HEK293 (cell line): ENCODE measurements around the gene RIPOR3.

Source experiments
- CTCF ChIA-PET: fragments of 350-600 bp; formaldehyde crosslinking; extraction: SDS; loops from one replicate; lab custom pipeline; 2021; ENCODE audit warnings: antibody characterized with exemption; lab: Yijun Ruan, JAX
- POLR2A ChIA-PET: fragments of 300-600 bp; formaldehyde crosslinking; extraction: SDS; loops from one replicate; lab custom pipeline; 2020; ENCODE audit warnings: antibody characterized with exemption, inconsistent platforms; lab: Yijun Ruan, JAX
- H3K27ac ChIP-seq: fragments of 200-500 bp; sonication (Bioruptor generic); 2 replicates; pipeline ENCODE4 v1.5.1; 2014; ENCODE audit warnings: low read depth, low read length, control low read depth, inconsistent platforms; ENCODE audit errors: extremely low read depth
- H3K36me3 ChIP-seq, 2 experiments: fragments of 200-500 bp in 1 of 2; sonication (Bioruptor generic) in 1 of 2; 1 replicate in 1 of 2; 2 replicates in 1 of 2; pipeline ENCODE4 v1.5.1; 2014 to 2017; ENCODE audit warnings: inconsistent platforms in 2 of 2, low read length in 2 of 2; ENCODE audit not compliant: control insufficient read depth in 2 of 2, insufficient read depth in 1 of 2
- H3K4me1 ChIP-seq: fragments of 200-500 bp; sonication (Bioruptor generic); 2 replicates; pipeline ENCODE4 v1.5.1; 2014; ENCODE audit warnings: mild to moderate bottlenecking, low read length, inconsistent platforms; ENCODE audit not compliant: control insufficient read depth, insufficient read depth
- H3K4me3 ChIP-seq: 2 replicates; pipeline ENCODE4 v1.5.1; 2011; ENCODE audit warnings: low read depth, mild to moderate bottlenecking, control low read depth, low read length, moderate library complexity
- H3K9me3 ChIP-seq: fragments of 200-500 bp; sonication (Bioruptor generic); 2 replicates; pipeline ENCODE4 v1.5.1; 2014; ENCODE audit warnings: low read depth, low read length, inconsistent platforms; ENCODE audit not compliant: control insufficient read depth, insufficient read depth
- GLI4 ChIP-seq: fragments of 450-650 bp; formaldehyde crosslinking; IDR thresholded peaks from 2 replicates; pipeline ENCODE4 v1.5.1; 2016; ENCODE audit warnings: missing biosample characterization, missing genetic modification characterization
- KLF8 ChIP-seq: fragments of 450-650 bp; formaldehyde crosslinking; IDR thresholded peaks from 2 replicates; pipeline ENCODE4 v1.5.1; 2016; ENCODE audit warnings: missing biosample characterization, missing genetic modification characterization
- PRDM1 ChIP-seq: fragments of 450-650 bp; formaldehyde crosslinking; IDR thresholded peaks from 2 replicates; pipeline ENCODE4; 2016; ENCODE audit warnings: missing biosample characterization, missing genetic modification characterization
- SCRT2 ChIP-seq: fragments of 450-650 bp; formaldehyde crosslinking; IDR thresholded peaks from 2 replicates; pipeline ENCODE4 v1.5.1; 2016; ENCODE audit warnings: missing biosample characterization, missing genetic modification characterization
- SP7 ChIP-seq: fragments of 450-650 bp; formaldehyde crosslinking; IDR thresholded peaks from 2 replicates; pipeline ENCODE4 v1.5.1; 2016; ENCODE audit warnings: missing biosample characterization, missing genetic modification characterization
- ZNF133 ChIP-seq: fragments of 450-650 bp; formaldehyde crosslinking; IDR thresholded peaks from 2 replicates; pipeline ENCODE4 v1.5.1; 2016; ENCODE audit warnings: missing biosample characterization, missing genetic modification characterization
- ZNF211 ChIP-seq: fragments of 450-650 bp; formaldehyde crosslinking; IDR thresholded peaks from 2 replicates; pipeline ENCODE4 v1.5.1; 2016; ENCODE audit warnings: low read depth, missing biosample characterization, missing genetic modification characterization
- ZNF23 ChIP-seq: fragments of 450-650 bp; formaldehyde crosslinking; IDR thresholded peaks from 2 replicates; pipeline ENCODE4 v1.5.1; 2016; ENCODE audit warnings: missing biosample characterization, missing genetic modification characterization, borderline replicate concordance
- ZNF292 ChIP-seq: fragments of 450-650 bp; formaldehyde crosslinking; IDR thresholded peaks from 2 replicates; pipeline ENCODE4 v1.5.1; 2016; ENCODE audit warnings: low read depth, missing biosample characterization, missing genetic modification characterization, borderline replicate concordance
- ZNF302 ChIP-seq: fragments of 450-650 bp; formaldehyde crosslinking; IDR thresholded peaks from 2 replicates; pipeline ENCODE4 v1.5.1; 2016; ENCODE audit warnings: missing biosample characterization, missing genetic modification characterization, low read depth
- ZNF37A ChIP-seq: fragments of 450-650 bp; IDR thresholded peaks from 2 replicates; pipeline ENCODE4 v1.5.1; 2018; ENCODE audit warnings: missing biosample characterization, missing genetic modification characterization
- ZNF433 ChIP-seq: fragments of 450-650 bp; formaldehyde crosslinking; IDR thresholded peaks from 2 replicates; pipeline ENCODE4 v1.5.1; 2016; ENCODE audit warnings: missing biosample characterization, missing genetic modification characterization, low read depth
- ZNF530 ChIP-seq: fragments of 450-650 bp; formaldehyde crosslinking; IDR thresholded peaks from 2 replicates; pipeline ENCODE4 v1.5.1; 2016; ENCODE audit warnings: low read depth, missing biosample characterization, missing genetic modification characterization
- ZNF548 ChIP-seq: fragments of 450-650 bp; formaldehyde crosslinking; IDR thresholded peaks from 2 replicates; pipeline ENCODE4 v1.5.1; 2016; ENCODE audit warnings: missing biosample characterization, missing genetic modification characterization
- ZNF549 ChIP-seq: fragments of 450-650 bp; IDR thresholded peaks from 2 replicates; pipeline ENCODE4 v1.5.1; 2018; ENCODE audit warnings: missing biosample characterization, missing genetic modification characterization, mild to moderate bottlenecking, inconsistent platforms, moderate library complexity
- ZNF560 ChIP-seq: fragments of 450-650 bp; formaldehyde crosslinking; IDR thresholded peaks from 2 replicates; pipeline ENCODE4 v1.5.1; 2017; ENCODE audit warnings: missing biosample characterization, missing genetic modification characterization, borderline replicate concordance
- ZNF621 ChIP-seq: fragments of 450-650 bp; formaldehyde crosslinking; IDR thresholded peaks from 2 replicates; pipeline ENCODE4 v1.5.1; 2017; ENCODE audit warnings: missing biosample characterization, missing genetic modification characterization
- TF ChIP-seq, protein P1 (sequence below): fragments of 450-650 bp; formaldehyde crosslinking; IDR thresholded peaks from 2 replicates; pipeline ENCODE4 v1.5.1; 2016; ENCODE audit warnings: missing biosample characterization, missing genetic modification characterization
- TF ChIP-seq, protein P2 (sequence below): fragments of 450-650 bp; formaldehyde crosslinking; conservative IDR thresholded peaks from 2 replicates; pipeline ENCODE4 v1.5.1; 2016; ENCODE audit warnings: low read depth, missing biosample characterization, missing genetic modification characterization
- TF ChIP-seq, protein P3 (sequence below): fragments of 450-650 bp; formaldehyde crosslinking; IDR thresholded peaks from 2 replicates; pipeline ENCODE4 v1.5.1; 2016; ENCODE audit warnings: missing biosample characterization, missing genetic modification characterization

RIPOR3 gene

DNA sequence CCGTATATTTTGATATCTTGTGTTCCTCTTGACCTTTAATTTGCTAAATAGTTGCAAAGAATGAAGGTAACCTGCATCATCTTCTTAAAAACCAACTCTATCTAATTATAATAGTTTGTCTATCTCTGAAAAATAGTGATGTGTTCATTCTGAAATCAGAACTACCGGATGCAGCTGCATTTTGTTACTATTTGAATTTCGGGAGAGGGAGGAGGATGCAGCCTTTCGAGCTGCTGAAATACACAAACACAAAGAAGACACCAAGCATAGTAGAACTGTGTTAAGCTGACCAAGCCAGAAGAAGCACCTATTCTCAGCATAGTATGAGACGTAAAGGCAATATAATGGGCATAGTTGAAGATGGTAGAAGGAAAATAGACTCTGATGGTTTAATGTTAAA is 148.0 kb downstream of the RIPOR3 start (continued):
- TF ChIP-seq, protein P1, sequence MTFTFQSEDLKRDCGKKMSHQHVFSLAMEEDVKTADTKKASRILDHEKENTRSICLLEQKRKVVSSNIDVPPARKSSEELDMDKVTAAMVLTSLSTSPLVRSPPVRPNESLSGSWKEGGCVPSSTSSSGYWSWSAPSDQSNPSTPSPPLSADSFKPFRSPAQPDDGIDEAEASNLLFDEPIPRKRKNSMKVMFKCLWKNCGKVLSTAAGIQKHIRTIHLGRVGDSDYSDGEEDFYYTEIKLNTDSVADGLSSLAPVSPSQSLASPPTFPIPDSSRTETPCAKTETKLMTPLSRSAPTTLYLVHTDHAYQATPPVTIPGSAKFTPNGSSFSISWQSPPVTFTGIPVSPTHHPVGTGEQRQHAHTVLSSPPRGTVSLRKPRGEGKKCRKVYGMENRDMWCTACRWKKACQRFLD (tag by site-specific recombination) = no peak

DNA sequence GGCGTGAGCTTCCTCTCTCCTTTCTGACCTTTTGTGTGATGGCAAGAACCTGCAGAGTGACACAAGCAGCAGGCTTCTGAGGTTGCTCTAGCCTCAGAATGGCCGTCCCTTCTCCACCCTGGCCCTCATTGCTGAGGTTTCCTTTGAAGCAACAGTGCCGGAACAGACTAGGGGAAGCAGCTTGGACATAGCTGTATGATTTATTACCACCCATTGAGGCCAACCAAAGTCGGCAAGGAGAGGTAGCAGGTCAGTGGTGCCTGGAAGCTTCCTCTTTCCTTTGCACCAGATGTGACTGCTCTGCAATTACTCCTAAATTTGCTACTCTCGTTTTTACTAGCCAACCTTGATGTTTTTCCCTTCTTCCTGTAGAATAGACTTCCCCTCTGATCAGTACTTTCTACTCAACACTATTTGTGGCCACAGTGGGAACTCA is 149.7 kb downstream of the RIPOR3 start:
- ChIA-PET POLR2A (interaction anchor here (2.0 kb wide), 1 partner anchor 29 kb away, joined by 5 read pairs; no protein-coding TSS in a partner anchor), CTCF (interaction anchor here (0.7 kb wide), 1 partner anchor 11 kb away, joined by 3 read pairs; no protein-coding TSS in a partner anchor)
- TF ChIP-seq, protein P2, sequence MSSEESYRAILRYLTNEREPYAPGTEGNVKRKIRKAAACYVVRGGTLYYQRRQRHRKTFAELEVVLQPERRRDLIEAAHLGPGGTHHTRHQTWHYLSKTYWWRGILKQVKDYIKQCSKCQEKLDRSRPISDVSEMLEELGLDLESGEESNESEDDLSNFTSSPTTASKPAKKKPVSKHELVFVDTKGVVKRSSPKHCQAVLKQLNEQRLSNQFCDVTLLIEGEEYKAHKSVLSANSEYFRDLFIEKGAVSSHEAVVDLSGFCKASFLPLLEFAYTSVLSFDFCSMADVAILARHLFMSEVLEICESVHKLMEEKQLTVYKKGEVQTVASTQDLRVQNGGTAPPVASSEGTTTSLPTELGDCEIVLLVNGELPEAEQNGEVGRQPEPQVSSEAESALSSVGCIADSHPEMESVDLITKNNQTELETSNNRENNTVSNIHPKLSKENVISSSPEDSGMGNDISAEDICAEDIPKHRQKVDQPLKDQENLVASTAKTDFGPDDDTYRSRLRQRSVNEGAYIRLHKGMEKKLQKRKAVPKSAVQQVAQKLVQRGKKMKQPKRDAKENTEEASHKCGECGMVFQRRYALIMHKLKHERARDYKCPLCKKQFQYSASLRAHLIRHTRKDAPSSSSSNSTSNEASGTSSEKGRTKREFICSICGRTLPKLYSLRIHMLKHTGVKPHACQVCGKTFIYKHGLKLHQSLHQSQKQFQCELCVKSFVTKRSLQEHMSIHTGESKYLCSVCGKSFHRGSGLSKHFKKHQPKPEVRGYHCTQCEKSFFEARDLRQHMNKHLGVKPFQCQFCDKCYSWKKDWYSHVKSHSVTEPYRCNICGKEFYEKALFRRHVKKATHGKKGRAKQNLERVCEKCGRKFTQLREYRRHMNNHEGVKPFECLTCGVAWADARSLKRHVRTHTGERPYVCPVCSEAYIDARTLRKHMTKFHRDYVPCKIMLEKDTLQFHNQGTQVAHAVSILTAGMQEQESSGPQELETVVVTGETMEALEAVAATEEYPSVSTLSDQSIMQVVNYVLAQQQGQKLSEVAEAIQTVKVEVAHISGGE (tag by site-specific recombination) = no peak
- TF ChIP-seq ZNF548 (no peak), SCRT2 (tag by site-specific recombination) (no peak), ZNF433 (tag by site-specific recombination) (no peak), KLF8 (no peak), ZNF37A (tag by site-specific recombination) (no peak), GLI4 (tag by site-specific recombination) (no peak), ZNF23 (tag by site-specific recombination) (no peak), ZNF302 (tag by site-specific recombination) (no peak), ZNF549 (tag by site-specific recombination) (no peak), ZNF560 (tag by site-specific recombination) (no peak), PRDM1 (tag by site-specific recombination) (no peak), ZNF621 (tag by site-specific recombination) (no peak), SP7 (tag by site-specific recombination) (no peak), ZNF133 (tag by site-specific recombination) (no peak), ZNF211 (tag by site-specific recombination) (no peak), ZNF530 (tag by site-specific recombination) (no peak), ZNF292 (no peak)
- TF ChIP-seq, protein P3, sequence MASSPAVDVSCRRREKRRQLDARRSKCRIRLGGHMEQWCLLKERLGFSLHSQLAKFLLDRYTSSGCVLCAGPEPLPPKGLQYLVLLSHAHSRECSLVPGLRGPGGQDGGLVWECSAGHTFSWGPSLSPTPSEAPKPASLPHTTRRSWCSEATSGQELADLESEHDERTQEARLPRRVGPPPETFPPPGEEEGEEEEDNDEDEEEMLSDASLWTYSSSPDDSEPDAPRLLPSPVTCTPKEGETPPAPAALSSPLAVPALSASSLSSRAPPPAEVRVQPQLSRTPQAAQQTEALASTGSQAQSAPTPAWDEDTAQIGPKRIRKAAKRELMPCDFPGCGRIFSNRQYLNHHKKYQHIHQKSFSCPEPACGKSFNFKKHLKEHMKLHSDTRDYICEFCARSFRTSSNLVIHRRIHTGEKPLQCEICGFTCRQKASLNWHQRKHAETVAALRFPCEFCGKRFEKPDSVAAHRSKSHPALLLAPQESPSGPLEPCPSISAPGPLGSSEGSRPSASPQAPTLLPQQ (tag by site-specific recombination) = no peak
- no peaks in the 10 kb centered on the region for H3K4me1 ChIP-seq
- no peaks in the 10 kb centered on the region for H3K9me3 ChIP-seq
- no peak overlapping the region for H3K4me3 ChIP-seq
- H3K27ac ChIP-seq = no peak overlapping the region
- no peaks in the 10 kb centered on the region for H3K36me3 ChIP-seq
